ENCODE measurements around the gene SULT2A1. TPM values are rescaled to one million over a fixed set of nuclear protein-coding genes. Genes with fewer than 3 reads are reported as not detected.

The SULT2A1 gene
- total RNA-seq, 1 experiment from 2014 or later = not detected

DNA sequence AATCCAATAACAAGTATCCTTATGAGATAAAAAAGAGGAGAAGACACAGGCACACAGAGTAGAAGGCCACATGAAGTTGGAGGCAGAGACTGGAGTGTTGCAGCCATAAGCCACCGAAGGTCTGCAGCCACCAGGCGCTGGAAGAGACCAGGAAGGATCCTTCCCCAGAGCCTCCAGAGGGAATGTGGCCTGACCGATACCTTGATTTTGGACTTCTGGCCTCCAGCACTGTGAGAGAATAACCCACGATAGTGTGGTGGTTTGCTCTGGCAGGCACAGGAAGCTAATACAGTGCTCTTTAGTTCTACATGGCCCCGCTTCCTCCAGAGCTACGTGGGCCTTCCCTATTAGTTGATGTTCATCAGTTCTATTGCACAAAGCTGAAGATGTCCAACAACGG is 15.3 kb upstream of the SULT2A1 start:
- TF ChIP-seq, protein P1, sequence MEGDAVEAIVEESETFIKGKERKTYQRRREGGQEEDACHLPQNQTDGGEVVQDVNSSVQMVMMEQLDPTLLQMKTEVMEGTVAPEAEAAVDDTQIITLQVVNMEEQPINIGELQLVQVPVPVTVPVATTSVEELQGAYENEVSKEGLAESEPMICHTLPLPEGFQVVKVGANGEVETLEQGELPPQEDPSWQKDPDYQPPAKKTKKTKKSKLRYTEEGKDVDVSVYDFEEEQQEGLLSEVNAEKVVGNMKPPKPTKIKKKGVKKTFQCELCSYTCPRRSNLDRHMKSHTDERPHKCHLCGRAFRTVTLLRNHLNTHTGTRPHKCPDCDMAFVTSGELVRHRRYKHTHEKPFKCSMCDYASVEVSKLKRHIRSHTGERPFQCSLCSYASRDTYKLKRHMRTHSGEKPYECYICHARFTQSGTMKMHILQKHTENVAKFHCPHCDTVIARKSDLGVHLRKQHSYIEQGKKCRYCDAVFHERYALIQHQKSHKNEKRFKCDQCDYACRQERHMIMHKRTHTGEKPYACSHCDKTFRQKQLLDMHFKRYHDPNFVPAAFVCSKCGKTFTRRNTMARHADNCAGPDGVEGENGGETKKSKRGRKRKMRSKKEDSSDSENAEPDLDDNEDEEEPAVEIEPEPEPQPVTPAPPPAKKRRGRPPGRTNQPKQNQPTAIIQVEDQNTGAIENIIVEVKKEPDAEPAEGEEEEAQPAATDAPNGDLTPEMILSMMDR (conservative IDR thresholded peaks at IDR 0.05; ENCODE audit: low read depth, low read length) = no peak
- TF ChIP-seq EZH2phosphoT487 (IDR thresholded peaks at IDR 0.05; ENCODE audit: borderline replicate concordance, low read length) (no peak), EZH2 (IDR thresholded peaks at IDR 0.05; ENCODE audit: low read length, unreplicated experiment) (no peak)
- no peak overlapping the region for H3K4me3 ChIP-seq (ENCODE audit: low read length)
- CTCF ChIA-PET = no interaction called here
- H2AFZ ChIP-seq (ENCODE audit: low read length) = no peak overlapping the region
- H3K4me2 ChIP-seq (ENCODE audit: low read length) = no peak overlapping the region
- POLR2A ChIA-PET (ENCODE audit: unreplicated experiment) = no interaction called here
- no peaks in the 10 kb centered on the region for H3F3A ChIP-seq (ENCODE audit: low read length, unreplicated experiment)
- H3K27me3 ChIP-seq (ENCODE audit: low read length) = peaks cover 7% of the 10 kb centered on the region
- no peak for ATAC-seq
- H3K4me1 ChIP-seq (ENCODE audit: insufficient read depth, low read length) = no peaks in the 10 kb centered on the region
- no peaks in the 10 kb centered on the region for H3K9me3 ChIP-seq (ENCODE audit: low read length)
- intact Hi-C loops (cut with micrococcal nuclease) = no loop called here
- H3K9me2 ChIP-seq (replicated peaks; ENCODE audit: low read length) = no peaks in the 10 kb centered on the region
- H3K79me2 ChIP-seq (ENCODE audit: low read length) = no peaks in the 10 kb centered on the region
- no peak overlapping the region for H3K27ac ChIP-seq (ENCODE audit: low read length)
- no peak overlapping the region for H3K9ac ChIP-seq (ENCODE audit: low read length)
- H3K36me3 ChIP-seq (ENCODE audit: low read depth, low read length) = no peaks in the 10 kb centered on the region
- no peak for DNase-seq
- BruUV-seq (replicated peaks) = no TSS peak
- no peaks in the 10 kb centered on the region for H4K20me1 ChIP-seq (ENCODE audit: low read length)

DNA sequence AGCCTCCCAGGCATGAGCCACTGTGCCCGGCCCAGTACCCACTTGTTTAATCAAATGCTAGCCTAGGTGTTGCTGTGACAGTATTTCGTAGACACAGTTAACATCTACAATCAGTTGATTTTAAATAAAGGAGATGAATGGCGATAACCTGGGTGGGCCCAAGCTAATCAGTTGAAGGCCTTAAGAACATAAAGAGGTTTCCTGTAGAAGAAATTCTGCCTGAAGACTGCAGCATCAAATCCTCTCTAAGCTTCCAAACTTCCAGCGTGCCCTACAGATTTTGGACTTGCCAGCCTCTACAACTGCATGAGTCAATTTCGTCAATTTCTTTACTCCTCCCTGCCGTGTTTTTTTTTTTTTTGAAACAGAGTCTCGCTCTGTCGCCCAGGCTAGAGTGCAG is 13.2 kb upstream of the SULT2A1 start:
- H3K9me2 ChIP-seq (replicated peaks; ENCODE audit: low read length) = no peaks in the 10 kb centered on the region
- no peak overlapping the region for H2AFZ ChIP-seq (ENCODE audit: low read length)
- H3K79me2 ChIP-seq (ENCODE audit: low read length) = no peaks in the 10 kb centered on the region
- no peaks in the 10 kb centered on the region for H4K20me1 ChIP-seq (ENCODE audit: low read length)
- H3K27ac ChIP-seq (ENCODE audit: low read length) = no peak overlapping the region
- no peaks in the 10 kb centered on the region for H3F3A ChIP-seq (ENCODE audit: low read length, unreplicated experiment)
- no peak overlapping the region for H3K4me3 ChIP-seq (ENCODE audit: low read length)
- no peaks in the 10 kb centered on the region for H3K4me1 ChIP-seq (ENCODE audit: insufficient read depth, low read length)
- ATAC-seq (no peak), DNase-seq (no peak)
- POLR2A ChIA-PET (ENCODE audit: unreplicated experiment) = no interaction called here
- H3K27me3 ChIP-seq (ENCODE audit: low read length) = peaks cover 7% of the 10 kb centered on the region
- no peaks in the 10 kb centered on the region for H3K36me3 ChIP-seq (ENCODE audit: low read depth, low read length)
- no peak overlapping the region for H3K9ac ChIP-seq (ENCODE audit: low read length)
- no peaks in the 10 kb centered on the region for H3K9me3 ChIP-seq (ENCODE audit: low read length)
- BruUV-seq (replicated peaks) = no TSS peak
- intact Hi-C loops (cut with micrococcal nuclease) = no loop called here
- CTCF ChIA-PET = no interaction called here
- TF ChIP-seq, protein P1 (conservative IDR thresholded peaks at IDR 0.05; ENCODE audit: low read depth, low read length) = no peak
- TF ChIP-seq EZH2 (IDR thresholded peaks at IDR 0.05; ENCODE audit: low read length, unreplicated experiment) (no peak), EZH2phosphoT487 (IDR thresholded peaks at IDR 0.05; ENCODE audit: borderline replicate concordance, low read length) (no peak)
- H3K4me2 ChIP-seq (ENCODE audit: low read length) = no peak overlapping the region

DNA sequence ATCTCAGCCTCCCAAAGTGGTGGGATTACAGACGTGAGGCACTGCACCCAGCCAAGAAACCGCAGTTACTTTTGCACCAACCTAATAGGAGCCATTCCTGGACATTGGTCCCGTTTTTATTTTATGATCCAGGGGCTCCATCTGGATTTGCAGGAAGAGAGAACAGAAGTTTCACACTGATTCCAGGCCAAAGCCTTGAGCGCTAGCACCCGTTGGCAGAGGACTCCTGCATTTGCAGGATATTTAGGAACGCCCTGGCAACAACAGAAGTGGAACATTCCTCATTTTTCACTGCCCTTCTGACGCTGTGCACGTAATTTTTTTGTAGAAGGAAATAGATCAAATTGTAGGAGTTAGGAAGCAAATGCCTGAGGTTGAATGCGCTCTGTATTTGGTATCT is 11.7 kb upstream of the SULT2A1 start:
- no peaks in the 10 kb centered on the region for H3K9me3 ChIP-seq (ENCODE audit: low read length)
- H3K36me3 ChIP-seq (ENCODE audit: low read depth, low read length) = no peaks in the 10 kb centered on the region
- H3K9ac ChIP-seq (ENCODE audit: low read length) = no peak overlapping the region
- H4K20me1 ChIP-seq (ENCODE audit: low read length) = no peaks in the 10 kb centered on the region
- H2AFZ ChIP-seq (ENCODE audit: low read length) = no peak overlapping the region
- no TSS peak for BruUV-seq (replicated peaks)
- no peak overlapping the region for H3K4me3 ChIP-seq (ENCODE audit: low read length)
- H3K4me2 ChIP-seq (ENCODE audit: low read length) = no peak overlapping the region
- no peak for DNase-seq
- H3F3A ChIP-seq (ENCODE audit: low read length, unreplicated experiment) = no peaks in the 10 kb centered on the region
- peaks cover 6% of the 10 kb centered on the region for H3K27me3 ChIP-seq (ENCODE audit: low read length)
- no peak for ATAC-seq
- no peaks in the 10 kb centered on the region for H3K4me1 ChIP-seq (ENCODE audit: insufficient read depth, low read length)
- H3K9me2 ChIP-seq (replicated peaks; ENCODE audit: low read length) = no peaks in the 10 kb centered on the region
- H3K79me2 ChIP-seq (ENCODE audit: low read length) = no peaks in the 10 kb centered on the region
- H3K27ac ChIP-seq (ENCODE audit: low read length) = no peak overlapping the region
- intact Hi-C loops (cut with micrococcal nuclease) = no loop called here
- ChIA-PET CTCF (no interaction called here), POLR2A (ENCODE audit: unreplicated experiment) (no interaction called here)
- TF ChIP-seq EZH2phosphoT487 (IDR thresholded peaks at IDR 0.05; ENCODE audit: borderline replicate concordance, low read length) (no peak), EZH2 (IDR thresholded peaks at IDR 0.05; ENCODE audit: low read length, unreplicated experiment) (no peak)
- TF ChIP-seq, protein P1 (conservative IDR thresholded peaks at IDR 0.05; ENCODE audit: low read depth, low read length) = no peak

All from PC-3 (cell line).